Kidney capillary endothelial cell (primary cell): Measurements from ENCODE around the gene MAEA.

Experiments
- DNase-seq: peaks from one replicate; pipeline ENCODE4 v3.0.0-alpha.2; 2018; ENCODE audit warnings: low spot score

MAEA gene

GRCh38 chr4:1300466-1301455 lies 11.1 kb downstream of the MAEA start:
- DNase-seq: no peak

DNA sequence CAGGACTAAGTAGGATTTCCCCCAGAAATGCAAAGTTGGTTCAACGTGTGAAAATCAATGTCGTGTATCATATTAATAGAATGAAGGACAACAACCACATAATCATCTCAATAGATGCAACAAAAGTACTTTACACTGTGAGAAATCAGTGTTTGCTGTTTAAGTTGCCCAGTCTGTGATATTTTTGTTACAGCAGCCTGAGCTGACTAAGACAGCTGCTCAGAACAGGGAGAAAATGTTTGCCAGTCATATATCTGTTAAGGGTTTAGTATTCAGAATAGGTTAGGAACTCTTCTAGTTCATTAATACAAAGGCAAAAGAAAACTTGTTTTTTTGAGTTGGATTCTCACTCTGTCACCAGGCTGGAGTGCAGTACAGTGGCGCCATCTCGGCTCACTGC lies 12.5 kb downstream of the MAEA start:
- DNase-seq: no peak

DNA sequence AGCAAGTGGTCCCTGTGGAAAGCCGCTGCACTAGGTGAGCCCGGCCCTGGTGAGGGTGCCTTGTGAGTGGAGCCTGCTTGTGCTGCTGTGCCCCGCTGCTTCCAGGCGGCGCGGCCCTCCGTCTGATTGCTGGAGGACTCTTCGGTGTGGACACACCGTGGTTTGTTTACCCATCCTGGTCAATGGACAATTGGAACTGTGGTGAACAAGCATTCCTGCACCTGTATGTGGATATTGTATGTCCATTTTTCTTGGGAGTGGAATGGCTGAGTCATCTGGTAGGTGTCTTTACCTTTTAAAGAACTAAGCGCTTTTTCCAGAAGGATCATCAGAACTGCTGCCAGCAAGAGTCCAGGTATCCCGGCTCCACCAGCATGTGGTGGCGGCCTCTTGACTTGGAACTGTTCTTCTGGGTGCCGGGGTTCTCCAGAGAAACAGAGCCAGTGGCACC lies 15.6 kb downstream of the MAEA start:
- no peak for DNase-seq

DNA sequence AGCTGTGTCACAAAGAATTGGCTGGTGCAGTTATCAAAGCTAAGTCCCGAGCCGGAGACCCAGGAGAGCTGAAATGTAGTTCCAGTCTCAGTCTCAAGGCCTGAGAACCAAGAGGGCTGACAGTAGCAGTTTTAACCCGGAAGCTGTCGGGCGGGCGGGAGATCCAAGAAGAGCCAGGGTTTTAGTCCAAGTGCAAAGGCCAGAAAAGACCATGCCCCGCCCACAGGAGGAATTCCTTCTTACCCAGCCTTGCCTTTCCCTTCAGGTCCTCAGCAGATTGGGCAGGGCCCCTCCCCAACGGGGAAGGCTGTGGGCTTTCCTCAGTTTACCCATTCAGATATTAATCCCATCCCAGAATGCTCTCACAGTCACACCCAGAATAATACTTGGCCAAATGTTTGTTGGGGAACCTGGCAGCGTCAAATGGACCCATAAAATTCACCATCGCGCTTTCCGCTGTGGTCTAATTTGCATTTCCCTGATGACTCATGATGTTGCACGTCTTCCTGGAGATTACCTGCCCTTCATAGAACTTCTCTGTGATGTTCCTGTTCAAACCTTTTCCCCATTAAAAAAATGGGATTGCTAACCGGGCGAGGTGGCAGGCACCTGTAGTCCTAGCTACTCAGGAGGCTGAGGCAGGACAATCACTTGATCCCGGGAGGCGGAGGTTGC lies 16.2 kb downstream of the MAEA start:
- no peak for DNase-seq

- no peak for DNase-seq
Observed at GRCh38 chr4:1307951-1308735, 18.5 kb downstream of the MAEA start.

DNA sequence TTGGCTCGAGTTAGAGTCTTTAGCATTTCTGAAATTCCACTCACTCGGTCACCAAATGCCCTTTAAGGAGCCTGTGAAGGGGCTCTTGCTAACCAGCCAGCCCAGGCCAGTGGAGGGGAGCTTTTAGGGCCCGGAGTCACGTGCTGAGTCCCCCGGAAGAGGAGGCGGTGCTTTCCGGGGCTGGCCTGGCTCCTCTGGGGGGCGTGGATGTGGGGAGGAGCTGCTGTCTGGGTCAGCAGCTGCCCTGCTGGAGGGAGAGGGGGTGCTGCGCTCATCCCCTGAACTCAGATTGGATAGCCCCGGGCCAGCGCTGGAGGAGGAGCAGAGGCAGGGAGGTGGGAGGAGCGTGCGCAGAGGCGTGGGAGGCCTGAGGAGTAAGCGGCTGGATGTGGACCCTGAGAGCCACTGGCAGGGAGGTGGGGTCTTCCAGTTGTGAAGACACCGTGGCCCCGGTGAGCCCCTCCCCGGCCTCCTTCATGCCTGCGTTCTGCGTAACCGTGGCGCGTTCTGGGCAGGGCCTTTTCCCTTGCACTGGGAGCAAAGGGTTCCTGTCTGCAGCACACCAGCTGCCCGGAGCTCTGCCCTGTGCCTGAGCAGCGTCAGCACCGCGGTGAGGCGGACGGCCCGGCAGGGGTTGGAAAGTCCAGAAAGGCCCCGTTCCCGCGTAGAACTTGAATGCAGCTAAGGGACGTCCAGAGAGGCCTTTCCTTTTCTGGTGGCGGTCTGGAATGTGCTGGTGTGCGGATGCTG lies 19.7 kb downstream of the MAEA start:
- DNase-seq: peak; percentile 57

GRCh38 chr4:1310031-1310795 lies 20.5 kb downstream of the MAEA start:
- DNase-seq: no peak

GRCh38 chr4:1310796-1311631 lies 21.3 kb downstream of the MAEA start:
- DNase-seq: no peak

GRCh38 chr4:1312821-1313640 lies 23.3 kb downstream of the MAEA start:
- no peak for DNase-seq

DNA sequence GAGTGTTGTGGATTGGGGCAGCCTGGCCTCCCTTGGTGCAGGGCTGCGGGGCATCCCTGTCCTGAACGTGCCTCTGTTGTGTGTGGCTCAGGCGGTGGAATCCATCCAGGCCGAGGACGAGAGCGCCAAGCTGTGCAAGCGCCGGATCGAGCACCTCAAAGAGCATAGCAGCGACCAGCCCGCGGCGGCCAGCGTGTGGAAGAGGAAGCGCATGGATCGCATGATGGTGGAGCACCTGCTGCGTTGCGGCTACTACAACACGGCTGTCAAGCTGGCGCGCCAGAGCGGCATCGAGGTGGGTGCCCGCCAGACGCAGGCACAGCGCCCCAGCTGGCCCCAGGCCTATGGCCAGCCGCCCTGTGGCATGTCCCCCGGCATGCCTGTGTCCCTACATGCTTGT lies 25.6 kb downstream of the MAEA start:
- no peak for DNase-seq

DNA sequence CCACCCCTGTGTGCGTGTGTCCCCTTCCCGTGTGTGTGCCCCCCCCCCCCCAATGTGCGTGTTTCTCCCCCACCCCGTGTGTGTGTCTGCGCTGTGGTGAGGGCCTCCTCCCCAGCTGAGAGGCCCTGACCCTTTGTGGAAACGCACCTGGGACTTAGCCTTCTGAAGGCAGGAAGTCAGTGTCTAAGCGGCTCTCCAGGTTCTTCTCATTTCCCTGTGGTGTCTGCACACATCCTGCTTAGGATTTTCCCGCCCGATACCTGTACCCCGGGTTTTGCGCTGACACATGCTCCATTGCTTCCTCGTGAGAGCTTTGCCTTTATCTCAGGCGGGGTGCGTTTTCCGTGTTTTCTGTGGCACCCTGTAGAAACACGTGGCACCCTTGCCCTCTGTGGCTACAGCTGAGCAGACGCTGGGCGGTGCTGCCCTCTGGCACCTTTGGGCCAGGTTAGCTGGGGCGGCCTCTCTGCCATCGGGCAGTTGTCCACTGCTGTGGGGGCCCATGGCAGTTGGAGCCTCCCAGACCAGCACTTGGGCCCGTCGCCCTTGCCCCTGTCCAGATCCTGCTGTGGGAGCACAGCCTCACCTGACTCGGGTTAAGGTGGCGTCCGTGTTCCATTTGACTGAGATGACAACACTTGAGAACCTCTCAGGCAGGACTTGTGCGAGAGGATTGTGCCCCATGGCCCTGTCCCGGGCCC lies 26.3 kb downstream of the MAEA start:
- no peak for DNase-seq

DNA sequence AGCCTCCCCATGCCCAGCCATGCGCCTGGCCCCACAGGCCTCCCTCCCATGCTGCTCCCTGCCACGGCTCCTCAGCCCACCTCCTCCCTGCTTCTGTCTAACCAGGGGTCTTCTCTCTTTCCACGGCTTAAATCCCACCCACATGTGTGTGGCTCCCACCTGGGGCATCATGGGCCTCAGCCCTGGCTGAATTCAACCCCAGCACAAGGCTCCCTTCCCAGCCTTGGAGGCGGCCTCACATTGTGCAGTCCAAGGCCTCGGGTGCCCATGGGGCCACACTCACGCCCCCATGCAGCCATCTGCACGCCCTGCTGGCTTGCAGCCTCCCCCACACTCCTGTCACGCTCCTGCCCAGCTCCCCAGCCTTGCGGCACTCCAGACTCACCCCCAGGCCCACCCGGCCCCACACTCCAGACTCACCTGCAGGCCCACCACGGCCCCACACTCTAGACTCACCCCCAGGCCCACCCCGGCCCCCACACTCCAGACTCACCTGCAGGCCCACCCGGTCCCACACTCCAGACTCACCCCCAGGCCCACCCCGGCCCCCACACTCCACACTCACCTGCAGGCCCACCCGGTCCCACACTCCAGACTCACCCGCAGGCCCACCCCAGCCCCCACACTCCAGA lies 27.0 kb downstream of the MAEA start:
- no peak for DNase-seq

- no peak for DNase-seq
Observed at GRCh38 chr4:1317177-1318045, 27.7 kb downstream of the MAEA start.

DNA sequence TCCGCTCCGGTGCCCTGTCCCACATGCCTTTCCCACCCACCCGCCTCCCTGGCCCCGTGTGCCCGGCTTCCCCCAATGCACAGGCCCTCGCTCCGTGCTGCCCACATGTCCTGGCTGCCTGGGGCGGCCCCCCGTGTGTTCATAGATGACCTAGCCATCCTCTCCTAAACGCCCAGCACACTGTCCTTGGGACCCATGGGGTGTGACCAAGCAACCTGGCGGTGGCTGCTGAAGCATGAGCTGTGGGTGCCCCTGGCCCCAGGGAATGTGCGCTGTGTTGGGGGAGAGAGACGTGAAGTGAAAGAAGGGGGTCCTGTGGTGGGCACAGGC lies 28.3 kb downstream of the MAEA start:
- no peak for DNase-seq

DNA sequence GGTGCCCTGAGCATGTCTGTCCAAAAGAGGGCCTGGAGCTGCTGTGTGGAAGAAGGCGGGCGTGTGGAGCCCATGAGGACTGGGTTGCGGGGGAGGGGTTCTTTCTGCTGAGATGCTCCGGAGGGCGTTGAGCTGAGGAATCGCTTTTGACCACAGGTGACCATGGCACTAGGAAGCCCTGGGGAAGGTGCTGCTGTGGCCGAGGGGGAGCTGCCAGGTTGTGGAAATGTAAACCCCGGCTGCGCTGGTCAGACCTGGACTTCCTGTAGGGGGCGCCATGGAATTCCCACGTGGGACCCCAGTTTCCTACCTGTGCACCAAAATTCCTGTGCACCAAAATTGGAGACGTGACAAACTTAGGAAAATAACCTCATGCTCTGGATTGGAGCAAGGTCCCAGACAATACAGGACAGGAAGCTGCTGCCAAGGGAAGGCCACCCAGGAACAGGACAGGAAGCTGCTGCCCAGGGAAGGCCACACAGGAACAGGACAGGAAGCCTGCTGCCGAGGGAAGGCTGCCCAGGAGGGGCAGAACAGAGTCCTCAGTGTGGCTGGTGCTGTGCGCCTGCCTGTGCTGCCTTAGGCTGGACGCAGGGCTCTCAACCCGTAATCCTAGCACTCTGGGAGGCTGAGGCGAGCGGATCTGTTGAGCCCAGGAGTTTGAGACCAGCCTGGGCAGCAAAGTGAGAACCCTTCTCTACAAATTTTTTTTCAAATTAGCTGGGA lies 29.0 kb downstream of the MAEA start:
- DNase-seq: no peak

GRCh38 chr4:1321486-1321885 lies 31.8 kb downstream of the MAEA start:
- DNase-seq: no peak
